HUES64 (cell line): ENCODE results near the gene ANKMY2. TPM values are rescaled to one million over a fixed set of nuclear protein-coding genes. Genes with fewer than 3 reads are reported as not detected.
"Not testable (repeated sequence)": the region's sequence is repeated elsewhere in the genome, so short reads cannot be mapped to it uniquely, and the experiment has no call there.

ENCODE experiments used
- H3K27ac ChIP-seq: 2 replicates; pipeline ENCODE4 v1.7.0; 2013; ENCODE audit warnings: low read depth, low read length, inconsistent platforms
- H3K27me3 ChIP-seq: 2 replicates; pipeline ENCODE4 v1.6.1; 2013; ENCODE audit warnings: mild to moderate bottlenecking, low read length; ENCODE audit not compliant: insufficient read depth
- H3K36me3 ChIP-seq: 2 replicates; pipeline ENCODE4 v1.6.1; 2013; ENCODE audit warnings: mild to moderate bottlenecking, low read length; ENCODE audit not compliant: insufficient read depth
- H3K4me1 ChIP-seq: 2 replicates; pipeline ENCODE4 v1.6.1; 2013; ENCODE audit warnings: mild to moderate bottlenecking, low read length, moderate library complexity; ENCODE audit not compliant: insufficient read depth
- H3K4me3 ChIP-seq: 2 replicates; pipeline ENCODE4 v1.5.1; 2013; ENCODE audit warnings: mild to moderate bottlenecking, low read length, moderate library complexity
- H3K9ac ChIP-seq: 2 replicates; pipeline ENCODE4 v1.6.1; 2013; ENCODE audit warnings: mild to moderate bottlenecking, low read depth, low read length
- H3K9me3 ChIP-seq: 2 replicates; pipeline ENCODE4 v1.6.1; 2013; ENCODE audit warnings: low read depth, low read length; ENCODE audit not compliant: insufficient read depth
- WGBS: fragments of 150-250, 120-280 bp; methylation state at CpG from one replicate; pipeline ENCODE4 v1.1.7; 2013; ENCODE audit warnings: missing lambda C conversion rate; 5-methylcytosine and 5-hydroxymethylcytosine counted together
- polyA plus RNA-seq, 2 experiments: library from polyadenylated mRNA; stranded (reverse); fragments of 50-300 nt; gene quantifications; one replicate each; pipeline ENCODE4 v1.2.3, GENCODE V29; 2013

ANKMY2 gene
- 10.1 TPM for polyA plus RNA-seq (2013, experiment 1 of 2)
- polyA plus RNA-seq (2013, experiment 2 of 2) = 12.7 TPM

DNA sequence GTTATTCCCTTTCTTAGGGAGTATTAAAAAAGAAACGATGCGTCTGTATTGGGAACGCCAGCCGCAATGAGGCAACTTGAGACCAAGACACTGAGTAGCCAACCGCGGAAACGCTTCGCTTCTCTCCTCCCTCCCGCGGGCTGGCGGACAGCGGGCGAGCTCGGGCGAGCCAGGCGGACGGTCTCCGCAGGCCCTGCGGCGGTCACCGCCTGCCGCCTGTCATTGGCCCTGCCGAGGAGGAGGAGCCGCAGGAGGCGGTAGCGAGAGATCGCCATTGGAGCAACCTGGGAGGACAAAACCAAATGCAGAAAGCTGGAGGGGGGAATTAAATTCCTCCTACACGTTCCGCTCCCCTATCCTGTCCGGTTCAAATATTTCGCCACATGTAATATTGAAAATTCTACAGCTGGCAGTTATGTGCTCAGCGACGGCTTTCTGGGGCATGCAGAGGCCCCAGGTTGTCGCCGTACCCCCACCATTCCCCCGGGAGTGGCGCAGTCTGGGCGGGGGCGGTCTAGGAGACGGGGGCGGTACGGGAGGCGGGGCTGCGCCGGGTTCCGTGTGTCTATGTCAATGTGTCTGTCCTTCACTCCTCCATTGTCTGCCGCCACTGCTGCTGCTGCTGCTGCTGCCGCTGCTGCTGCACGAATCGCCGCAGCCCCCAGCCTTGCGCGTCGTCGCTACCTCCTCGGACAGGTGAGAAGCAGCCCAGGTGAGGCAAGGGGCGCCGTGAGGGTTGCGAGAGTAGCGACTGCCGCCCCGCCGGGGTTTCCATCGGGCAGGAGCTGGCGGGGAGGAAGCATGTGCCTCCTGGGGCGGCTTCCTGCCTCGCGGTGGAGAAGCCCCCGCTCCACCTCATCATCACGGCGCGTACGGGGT is at the start of gene ANKMY2, which contains the start of gene BZW2:
Gene ANKMY2 (minus strand): TSS at position 162 of the 879 bp plus-strand sequence. CDS start 181 bp downstream, outside the sequence.
Gene BZW2 (plus strand): TSS at position 589 of the 879 bp plus-strand sequence. CDS start 19,263 bp downstream, outside the sequence.
- Histone ChIP-seq H3K9ac (peak within 1 kb of the TSS; percentile 98), H3K4me1 (peaks cover 26% of the 10 kb centered on the region), H3K27me3 (peaks cover 5% of the 10 kb centered on the region), H3K27ac (peak within 1 kb of the TSS; percentile 95), H3K36me3 (no peaks in the 10 kb centered on the region), H3K4me3 (peak within 1 kb of the TSS; percentile 81), H3K9me3 (no peaks in the 10 kb centered on the region)
- under 1% methylated on average over 73 of the region's 73 CpGs for WGBS

DNA sequence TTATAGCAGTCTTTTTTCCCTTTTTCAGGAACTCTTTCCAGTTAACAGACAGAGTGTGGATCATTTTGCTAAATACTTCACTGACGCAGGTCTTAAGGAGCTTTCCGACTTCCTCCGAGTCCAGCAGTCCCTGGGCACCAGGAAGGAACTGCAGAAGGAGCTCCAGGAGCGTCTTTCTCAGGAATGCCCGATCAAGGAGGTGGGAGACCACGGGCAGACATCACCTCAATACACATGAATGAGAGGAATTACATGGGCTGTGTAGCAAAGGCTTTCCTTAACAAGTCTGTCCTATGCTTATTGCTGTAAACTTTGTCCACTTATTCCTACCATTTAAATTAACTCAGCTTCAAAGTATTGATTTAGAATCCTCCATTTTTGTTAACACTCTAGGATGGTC is 49.3 kb upstream of the ANKMY2 start:
- Histone ChIP-seq H3K9ac (no peak overlapping the region), H3K36me3 (peaks cover 98% of the 10 kb centered on the region), H3K4me1 (no peaks in the 10 kb centered on the region), H3K27me3 (no peaks in the 10 kb centered on the region), H3K4me3 (no peak overlapping the region), H3K9me3 (no peaks in the 10 kb centered on the region), H3K27ac (no peak overlapping the region)
- 96% methylated on average over 6 of the region's 6 CpGs for WGBS

DNA sequence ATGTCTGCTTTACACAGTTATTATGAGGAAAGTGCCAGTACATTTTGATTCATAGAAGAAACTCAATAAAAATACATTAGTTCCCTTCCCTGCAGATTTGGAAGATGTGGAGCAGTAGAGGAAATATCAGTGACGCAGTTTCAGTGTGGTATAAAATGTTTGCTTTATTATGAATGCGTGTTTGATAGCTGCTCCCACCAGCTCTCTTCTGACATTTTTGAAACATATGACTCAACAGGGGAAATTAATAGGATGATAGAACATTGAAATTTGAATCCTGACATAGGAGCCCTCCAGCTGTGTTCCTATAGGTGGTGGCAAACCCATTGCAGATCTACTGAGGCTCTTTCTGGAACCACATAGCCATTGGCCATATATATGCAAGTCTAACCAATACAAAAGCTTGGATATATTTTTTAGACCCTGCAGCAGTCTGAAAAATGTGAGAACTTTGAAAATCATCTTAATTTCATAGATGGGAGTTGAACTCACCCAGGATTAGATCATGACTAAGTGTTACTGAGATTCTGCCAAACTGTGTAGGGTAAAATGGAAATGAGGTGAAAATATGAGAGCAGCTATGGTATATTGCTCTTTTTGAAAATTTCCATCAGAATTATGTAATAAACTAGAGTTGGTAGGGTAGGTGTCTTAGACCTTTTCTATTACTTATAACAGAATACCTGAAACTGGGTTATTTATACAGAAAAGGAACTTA is 48.2 kb upstream of the ANKMY2 start:
- H3K9ac ChIP-seq = no peak overlapping the region
- H3K27ac ChIP-seq = no peak overlapping the region
- H3K9me3 ChIP-seq = no peaks in the 10 kb centered on the region
- 90% methylated on average over 2 of the region's 2 CpGs for WGBS
- peaks cover 94% of the 10 kb centered on the region for H3K36me3 ChIP-seq
- H3K27me3 ChIP-seq = no peaks in the 10 kb centered on the region
- no peak overlapping the region for H3K4me3 ChIP-seq
- no peaks in the 10 kb centered on the region for H3K4me1 ChIP-seq

DNA sequence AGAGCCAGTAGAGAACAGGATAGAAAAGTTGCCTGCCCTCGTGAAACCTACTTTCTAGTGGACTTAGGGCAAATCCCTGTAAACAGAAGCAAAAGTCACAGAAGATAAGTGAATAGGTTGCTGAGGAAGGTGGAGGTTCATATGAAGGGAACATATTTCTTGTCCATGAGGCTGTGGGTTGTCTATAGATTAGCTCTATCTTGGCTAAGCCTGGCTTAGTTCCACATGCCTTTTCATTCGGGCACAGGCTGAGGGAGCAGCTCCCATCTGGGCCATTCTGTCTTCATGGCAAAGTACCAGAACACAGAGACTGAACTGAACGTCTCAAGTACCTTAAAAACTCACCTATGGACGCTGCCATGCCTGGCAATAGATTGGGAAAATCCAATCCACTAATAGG is 45.7 kb upstream of the ANKMY2 start:
- no peaks in the 10 kb centered on the region for H3K4me1 ChIP-seq
- H3K9ac ChIP-seq = no peak overlapping the region
- 93% methylated on average over 4 of the region's 4 CpGs for WGBS
- H3K36me3 ChIP-seq = peaks cover 93% of the 10 kb centered on the region
- no peaks in the 10 kb centered on the region for H3K9me3 ChIP-seq
- no peaks in the 10 kb centered on the region for H3K27me3 ChIP-seq
- H3K27ac ChIP-seq = no peak overlapping the region
- H3K4me3 ChIP-seq = no peak overlapping the region

DNA sequence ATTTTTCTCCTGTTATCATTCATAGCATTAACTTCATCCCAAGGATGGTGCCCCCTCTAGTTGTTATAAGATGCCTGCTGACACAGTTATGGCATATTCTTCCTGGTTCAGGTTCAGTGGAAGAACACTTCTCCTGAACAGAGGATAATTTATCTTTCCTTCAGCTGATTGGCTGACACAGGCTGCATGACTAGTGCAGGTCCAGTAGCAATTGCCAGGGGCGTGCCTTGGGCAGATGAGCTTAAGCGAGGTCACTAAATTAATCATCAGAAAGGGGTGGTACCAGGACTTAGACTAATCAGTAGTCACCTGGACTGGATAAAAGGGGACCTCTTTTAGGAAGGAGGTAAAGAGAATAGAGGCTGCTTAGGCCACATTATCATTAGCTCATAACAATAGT is 42.7 kb upstream of the ANKMY2 start:
- H3K36me3 ChIP-seq = peaks cover 95% of the 10 kb centered on the region
- H3K27me3 ChIP-seq = no peaks in the 10 kb centered on the region
- H3K9me3 ChIP-seq = no peaks in the 10 kb centered on the region
- 94% methylated on average over 2 of the region's 2 CpGs for WGBS
- no peak overlapping the region for H3K9ac ChIP-seq
- no peak overlapping the region for H3K4me3 ChIP-seq
- no peak overlapping the region for H3K27ac ChIP-seq
- no peaks in the 10 kb centered on the region for H3K4me1 ChIP-seq

DNA sequence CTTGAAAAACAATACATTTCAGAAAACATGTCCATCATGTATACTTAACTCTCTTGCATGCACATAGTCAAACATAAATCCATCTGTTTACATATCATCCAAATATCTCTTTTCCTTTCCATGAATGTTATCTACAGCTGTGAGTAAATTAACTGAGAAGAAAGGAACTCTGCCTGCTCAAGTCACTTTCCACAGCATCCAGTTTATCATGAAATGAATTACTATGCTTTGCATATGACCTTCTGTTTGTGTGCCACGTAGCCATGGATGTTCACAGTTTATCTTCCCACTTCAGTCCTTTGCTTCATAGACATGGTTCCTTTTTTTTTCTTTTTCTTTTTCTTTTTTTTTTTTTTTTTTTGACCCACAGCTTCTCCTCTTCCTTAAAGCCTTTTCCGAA is 40.0 kb upstream of the ANKMY2 start:
- peaks cover 92% of the 10 kb centered on the region for H3K36me3 ChIP-seq
- no peak overlapping the region for H3K27ac ChIP-seq
- H3K4me1 ChIP-seq = no peaks in the 10 kb centered on the region
- H3K9me3 ChIP-seq = no peaks in the 10 kb centered on the region
- no peak overlapping the region for H3K9ac ChIP-seq
- no peaks in the 10 kb centered on the region for H3K27me3 ChIP-seq
- WGBS = 94% methylated on average over 2 of the region's 2 CpGs
- H3K4me3 ChIP-seq = no peak overlapping the region

DNA sequence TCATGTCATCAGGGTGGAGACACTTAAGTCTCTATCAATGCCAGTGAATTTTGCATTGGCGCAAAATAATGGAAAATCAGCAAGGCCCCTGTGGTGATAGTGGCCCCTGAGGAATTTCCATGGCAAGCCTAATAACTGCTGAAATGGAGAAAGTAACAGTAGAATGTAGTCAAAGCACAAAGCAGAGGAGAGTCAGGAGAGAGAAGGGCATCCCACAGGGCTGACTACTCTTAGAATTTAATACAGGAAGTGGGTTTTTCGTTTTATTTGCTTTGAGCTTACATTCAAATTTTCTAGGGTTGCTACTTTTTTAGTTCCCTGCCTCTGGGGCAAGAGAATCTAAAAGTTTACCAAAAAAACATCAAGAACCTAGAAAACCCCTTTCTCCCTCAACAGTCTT is 39.4 kb upstream of the ANKMY2 start:
- Histone ChIP-seq H3K27ac (no peak overlapping the region), H3K27me3 (no peaks in the 10 kb centered on the region), H3K36me3 (peaks cover 92% of the 10 kb centered on the region), H3K9me3 (no peaks in the 10 kb centered on the region), H3K9ac (no peak overlapping the region), H3K4me1 (no peaks in the 10 kb centered on the region), H3K4me3 (no peak overlapping the region)
- 98% methylated on average over 2 of the region's 2 CpGs for WGBS

DNA sequence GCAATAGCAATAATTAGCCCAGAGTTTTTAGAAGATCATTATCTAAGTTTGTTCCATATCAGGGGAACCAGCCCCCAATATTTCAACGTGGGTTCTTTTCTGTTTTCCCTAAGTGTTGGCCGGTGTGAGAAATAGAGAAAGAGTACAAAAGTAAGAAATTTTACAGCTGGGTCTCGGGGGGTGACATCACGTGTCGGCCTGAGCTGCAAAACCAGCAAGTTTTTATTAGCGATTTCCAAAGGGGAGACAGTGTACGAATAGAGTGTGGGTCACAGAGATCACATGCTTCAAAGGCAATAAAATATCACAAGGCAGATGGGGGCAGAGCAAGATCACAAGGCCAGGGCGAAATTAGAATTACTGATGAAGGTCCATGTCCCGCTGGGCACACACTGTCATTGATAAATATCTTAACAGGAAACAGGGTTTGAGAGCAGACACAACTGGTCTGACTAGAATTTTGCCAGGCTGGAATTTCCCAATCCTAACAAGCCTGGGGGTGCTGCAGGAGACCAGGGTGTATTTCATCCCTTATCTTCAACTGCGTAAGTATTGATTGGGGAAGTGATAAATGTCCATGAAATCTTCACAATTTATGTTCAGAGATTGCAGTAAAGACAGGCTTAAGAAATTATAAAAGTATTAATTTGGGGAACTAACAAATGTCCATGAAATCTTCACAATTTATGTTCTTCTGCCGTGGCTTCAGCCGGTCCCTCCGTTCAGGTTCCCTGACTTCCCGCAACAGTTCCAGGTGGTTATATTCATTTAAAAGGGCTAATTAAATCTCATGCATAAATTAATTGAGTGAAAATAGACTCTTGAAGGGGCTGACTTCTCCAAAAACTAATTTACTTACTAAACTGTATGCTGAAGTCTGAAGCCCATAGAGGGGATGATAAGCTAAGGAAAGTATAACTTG is 33.4 kb upstream of the ANKMY2 start:
- not testable (repeated sequence) for H3K9ac ChIP-seq, H3K4me1 ChIP-seq, H3K27ac ChIP-seq, H3K9me3 ChIP-seq, H3K27me3 ChIP-seq, H3K4me3 ChIP-seq
- WGBS = 96% methylated on average over 9 of the region's 14 CpGs
- H3K36me3 ChIP-seq = peaks cover 85% of the 10 kb centered on the region

DNA sequence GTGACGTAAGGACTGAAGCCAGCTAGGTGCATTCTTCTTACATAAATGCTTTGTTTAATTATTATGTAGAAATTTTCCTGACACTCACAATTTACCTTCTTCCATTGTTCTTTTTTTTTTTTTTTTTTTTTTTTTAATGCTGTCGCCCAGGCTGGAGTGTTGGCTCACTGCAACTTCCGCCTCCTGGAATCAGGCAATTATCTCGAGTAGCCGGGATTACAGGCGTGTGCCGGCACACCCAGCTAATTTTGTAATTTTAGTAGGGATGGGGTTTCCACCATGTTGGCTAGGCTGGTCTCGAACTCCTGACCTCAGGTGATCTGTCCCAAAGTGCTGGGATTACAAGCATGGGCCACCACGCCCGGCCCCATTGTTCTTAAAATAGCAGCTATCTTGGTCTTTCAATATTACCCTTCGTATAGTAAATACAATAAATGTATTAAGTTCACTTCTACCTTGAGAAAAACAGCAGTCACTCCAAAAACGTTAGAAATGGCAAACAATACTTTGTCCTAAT is 32.5 kb upstream of the ANKMY2 start:
- H3K36me3 ChIP-seq = peaks cover 77% of the 10 kb centered on the region
- no peak overlapping the region for H3K9ac ChIP-seq
- H3K9me3 ChIP-seq = no peaks in the 10 kb centered on the region
- H3K27me3 ChIP-seq = no peaks in the 10 kb centered on the region
- 97% methylated on average over 11 of the region's 12 CpGs for WGBS
- no peaks in the 10 kb centered on the region for H3K4me1 ChIP-seq
- H3K27ac ChIP-seq = no peak overlapping the region
- no peak overlapping the region for H3K4me3 ChIP-seq

DNA sequence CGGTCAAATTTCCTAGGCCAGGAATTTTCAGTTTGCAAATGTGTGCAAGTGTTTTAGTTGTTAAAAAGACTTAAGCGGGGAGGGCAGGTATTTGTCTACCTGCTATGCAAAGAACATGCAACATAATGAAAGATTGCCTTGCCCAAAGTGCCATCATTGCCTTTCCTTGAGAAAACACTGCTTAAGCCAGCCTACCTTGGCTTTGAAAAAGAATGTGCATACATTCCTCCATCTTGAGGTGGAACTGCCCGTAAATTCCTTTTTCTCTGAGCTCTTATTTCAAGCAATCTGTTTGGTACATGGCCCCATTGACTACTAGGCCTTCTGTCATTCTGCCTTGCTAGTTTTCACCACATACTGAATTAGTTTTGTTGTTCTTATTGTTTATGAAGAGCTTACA is 29.7 kb upstream of the ANKMY2 start:
- Histone ChIP-seq H3K9ac (no peak overlapping the region), H3K4me1 (peaks cover 12% of the 10 kb centered on the region; the same call in 1 of the 2 replicates), H3K27ac (no peak overlapping the region), H3K36me3 (peaks cover 54% of the 10 kb centered on the region), H3K9me3 (no peaks in the 10 kb centered on the region), H3K4me3 (no peak overlapping the region), H3K27me3 (no peaks in the 10 kb centered on the region)
- WGBS = 93% methylated on average over 3 of the region's 3 CpGs
